GM12872 (cell line): ENCODE data around the gene BORCS5.

ENCODE experiments used
- TF ChIP-seq, protein P1 (sequence below): IDR thresholded peaks from 3 replicates; pipeline ENCODE4 v1.5.1; 2011; ENCODE audit warnings: low read depth, mild to moderate bottlenecking, low read length, moderate library complexity; ENCODE audit not compliant: insufficient read depth

Gene BORCS5

DNA sequence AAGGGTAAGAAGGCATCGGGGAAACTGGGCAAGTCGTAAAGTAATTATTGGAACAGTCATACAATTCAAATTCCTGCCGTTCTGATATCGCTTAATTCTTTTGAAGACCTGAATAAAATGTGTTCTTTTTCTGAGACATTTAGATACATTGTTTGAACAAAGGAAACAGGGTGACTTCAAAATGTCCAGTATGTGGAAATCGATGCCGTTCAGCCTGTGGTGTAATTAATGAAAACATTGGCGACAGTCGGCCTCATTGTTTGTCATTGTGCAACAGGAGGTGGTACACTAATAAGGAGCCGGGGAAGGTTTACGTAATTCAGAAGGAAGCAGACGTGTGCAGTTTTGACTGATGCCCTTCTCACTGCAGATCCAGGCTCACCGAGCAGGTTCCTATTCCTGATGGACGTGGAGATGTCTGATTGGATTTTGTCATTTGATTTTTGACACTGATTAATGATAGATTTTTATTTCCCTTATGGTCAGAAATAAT is 92.7 kb downstream of the BORCS5 start:
- TF ChIP-seq, protein P1, sequence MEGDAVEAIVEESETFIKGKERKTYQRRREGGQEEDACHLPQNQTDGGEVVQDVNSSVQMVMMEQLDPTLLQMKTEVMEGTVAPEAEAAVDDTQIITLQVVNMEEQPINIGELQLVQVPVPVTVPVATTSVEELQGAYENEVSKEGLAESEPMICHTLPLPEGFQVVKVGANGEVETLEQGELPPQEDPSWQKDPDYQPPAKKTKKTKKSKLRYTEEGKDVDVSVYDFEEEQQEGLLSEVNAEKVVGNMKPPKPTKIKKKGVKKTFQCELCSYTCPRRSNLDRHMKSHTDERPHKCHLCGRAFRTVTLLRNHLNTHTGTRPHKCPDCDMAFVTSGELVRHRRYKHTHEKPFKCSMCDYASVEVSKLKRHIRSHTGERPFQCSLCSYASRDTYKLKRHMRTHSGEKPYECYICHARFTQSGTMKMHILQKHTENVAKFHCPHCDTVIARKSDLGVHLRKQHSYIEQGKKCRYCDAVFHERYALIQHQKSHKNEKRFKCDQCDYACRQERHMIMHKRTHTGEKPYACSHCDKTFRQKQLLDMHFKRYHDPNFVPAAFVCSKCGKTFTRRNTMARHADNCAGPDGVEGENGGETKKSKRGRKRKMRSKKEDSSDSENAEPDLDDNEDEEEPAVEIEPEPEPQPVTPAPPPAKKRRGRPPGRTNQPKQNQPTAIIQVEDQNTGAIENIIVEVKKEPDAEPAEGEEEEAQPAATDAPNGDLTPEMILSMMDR, result no peak

DNA sequence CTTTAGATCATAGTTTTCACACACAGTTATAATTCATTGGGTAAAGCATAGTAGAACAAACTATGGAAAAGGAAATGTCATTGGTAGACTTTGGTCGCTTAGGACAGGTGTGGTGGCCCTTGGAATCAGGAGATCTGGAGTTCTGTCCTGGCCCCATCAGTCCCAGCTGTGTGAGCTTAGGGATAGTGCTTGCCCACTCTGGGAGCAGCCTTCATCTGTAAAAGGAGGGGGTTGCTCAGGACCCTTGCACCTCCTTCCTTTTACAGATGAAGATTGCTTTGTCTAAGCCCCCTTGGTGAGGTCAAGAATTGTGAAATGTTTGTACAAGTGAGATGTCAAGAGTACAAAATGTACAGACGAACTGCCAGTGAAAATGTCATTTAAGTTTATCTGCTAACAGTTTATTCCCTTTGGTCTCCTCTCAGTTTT is 93.2 kb downstream of the BORCS5 start:
- TF ChIP-seq, protein P1, result no peak

DNA sequence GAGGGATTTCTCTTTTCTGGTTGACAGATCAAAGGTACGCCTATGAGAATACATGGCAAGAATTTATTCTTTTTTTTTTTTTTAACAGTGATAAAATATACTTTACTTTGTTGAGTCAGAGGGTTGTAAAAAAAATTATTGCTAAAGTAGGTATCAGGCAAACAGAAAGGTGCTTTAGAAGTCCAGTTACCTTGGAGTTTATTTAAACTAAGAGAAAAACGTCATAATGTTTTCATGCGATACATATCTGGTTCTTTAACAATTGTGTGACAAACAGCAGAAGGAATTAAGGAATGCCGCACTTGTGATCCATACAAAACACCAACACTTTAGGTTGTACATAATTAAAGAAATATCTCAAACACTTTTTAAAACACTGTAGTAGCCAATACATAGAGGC is 94.2 kb downstream of the BORCS5 start:
- TF ChIP-seq, protein P1, result no peak

DNA sequence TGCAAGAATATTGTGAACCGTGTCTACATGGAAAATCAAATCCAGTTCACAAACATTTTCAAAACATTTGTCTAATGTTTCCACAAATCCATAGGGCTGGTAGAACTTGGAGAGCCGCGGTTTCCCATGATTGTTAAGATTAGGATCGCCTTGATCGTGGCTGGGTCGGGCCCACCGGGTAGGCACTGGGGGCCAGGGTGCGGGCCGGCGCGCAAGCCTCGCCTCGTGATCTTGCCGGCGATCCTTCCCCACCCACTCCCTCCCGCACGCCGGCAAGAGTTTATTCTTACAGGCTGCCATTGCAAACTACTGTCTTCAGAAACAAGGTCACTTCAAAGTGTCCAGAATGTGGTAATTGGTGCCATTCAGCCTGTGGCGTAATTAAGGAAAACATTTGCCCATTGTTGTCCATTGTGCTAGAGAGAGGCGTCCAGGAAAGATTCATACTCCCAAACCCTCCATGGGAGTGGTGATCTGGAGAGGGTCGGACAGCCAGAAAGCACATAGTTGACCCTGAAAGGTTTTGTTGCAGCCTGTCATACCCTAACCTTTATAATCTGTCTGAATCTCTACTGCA is 95.5 kb downstream of the BORCS5 start:
- TF ChIP-seq, protein P1, result no peak

DNA sequence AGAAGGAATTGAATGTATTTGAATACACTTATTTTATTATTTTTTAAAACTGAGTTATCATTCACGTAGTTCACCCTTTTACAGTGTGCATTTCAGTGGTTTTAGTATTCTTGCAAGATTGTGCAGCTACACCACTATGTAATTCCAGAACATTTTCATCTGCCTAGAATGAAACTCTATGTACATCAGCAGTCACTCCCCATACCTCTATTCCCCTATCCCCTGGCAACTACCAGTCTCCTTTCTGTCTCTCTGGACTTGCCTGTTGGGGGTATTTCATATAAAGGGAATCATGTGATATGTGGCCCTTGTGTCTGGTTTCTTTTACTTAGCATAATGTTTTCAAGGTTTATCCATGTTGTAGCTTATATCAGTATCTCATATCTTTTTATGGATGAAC is 96.8 kb downstream of the BORCS5 start:
- TF ChIP-seq, protein P1, result no peak

DNA sequence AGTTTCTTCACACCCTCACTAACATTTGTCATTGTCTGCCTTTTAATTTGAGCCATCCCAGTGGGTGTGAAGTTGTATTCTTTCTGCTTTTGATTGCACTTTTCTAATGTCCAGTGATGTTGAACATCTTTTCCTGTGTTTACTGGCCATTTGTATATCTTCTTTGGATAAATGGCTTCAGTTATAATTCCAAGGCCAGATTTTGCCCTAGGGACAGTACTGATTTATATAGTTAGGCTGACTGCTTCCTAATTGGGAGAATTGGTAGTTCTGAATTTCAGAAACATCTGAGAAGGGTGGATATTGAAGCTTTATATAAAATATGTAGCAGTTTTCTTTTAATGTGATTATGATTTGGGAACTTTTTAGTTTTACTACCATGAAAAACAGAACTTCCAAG is 97.4 kb downstream of the BORCS5 start:
- TF ChIP-seq, protein P1, result no peak

DNA sequence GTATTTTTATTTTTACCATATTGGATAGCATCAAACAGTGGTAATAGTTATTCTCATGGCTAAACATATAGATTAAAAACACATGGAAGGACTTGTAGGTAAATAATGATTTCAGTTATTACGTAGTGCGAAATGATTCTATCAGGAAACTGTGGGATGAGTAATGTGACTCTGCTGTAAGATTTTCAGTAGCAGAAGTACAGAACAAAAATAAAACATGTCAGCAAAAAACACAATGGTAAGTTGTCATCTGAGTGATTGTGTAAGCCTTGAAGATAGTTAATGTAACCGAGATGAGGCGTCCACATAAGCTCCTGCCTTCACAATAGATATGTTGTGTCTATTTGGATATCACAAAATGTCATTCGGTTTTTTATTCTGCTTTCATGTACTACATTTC is 99.8 kb downstream of the BORCS5 start:
- TF ChIP-seq, protein P1, result no peak
